ENCODE data around the gene LIF.

- TF ChIP-seq FOXM1 (IDR thresholded peaks at IDR 0.05; ENCODE audit: borderline replicate concordance) (no peak), LEF1 (IDR thresholded peaks at IDR 0.05; ENCODE audit: borderline replicate concordance) (no peak), SUZ12 (IDR thresholded peaks at IDR 0.05) (no peak), SP1 (IDR thresholded peaks at IDR 0.05) (no peak), NFRKB (IDR thresholded peaks at IDR 0.05) (no peak), PKNOX1 (IDR thresholded peaks at IDR 0.05) (no peak)
These were observed 6.8 kb downstream of the LIF start for GRCh38 chr22:30239488-30240405.

Data from HEK293T (cell line).